HepG2 (cell line): Measurements from ENCODE around the gene NRG2.

ENCODE experiments used
- ASH2L ChIP-seq: fragments of 300-600, 200-600 bp; sonication (generic); IDR thresholded peaks from 2 replicates; pipeline ENCODE4 v1.7.0; 2017; ENCODE audit warnings: low read depth, mild to moderate bottlenecking, moderate library complexity, mixed read lengths, low read length; ENCODE audit not compliant: insufficient read length
- CENPT ChIP-seq: sonication (generic); formaldehyde crosslinking; IDR thresholded peaks from 2 replicates; pipeline ENCODE4 v1.8.0; 2022; ENCODE audit warnings: low read depth, mild to moderate bottlenecking, moderate library complexity, missing genetic modification reagents
- FOSL2 ChIP-seq: sonication (generic); formaldehyde crosslinking; IDR thresholded peaks from 2 replicates; pipeline ENCODE4 v1.4.0; 2020; ENCODE audit warnings: missing genetic modification reagents
- GABPA ChIP-seq, 2 experiments: IDR thresholded peaks; 2 replicates each; pipeline ENCODE4 v1.6.1; 2011 to 2016; ENCODE audit warnings: low read depth in 2 of 2, low read length in 1 of 2, missing biosample characterization in 1 of 2, missing genetic modification characterization in 1 of 2
- GZF1 ChIP-seq: sonication (generic); formaldehyde crosslinking; IDR thresholded peaks from 2 replicates; pipeline ENCODE4 v1.5.1; 2020; ENCODE audit warnings: mild to moderate bottlenecking, missing genetic modification reagents
- NBN ChIP-seq: fragments of 450-650 bp; conservative IDR thresholded peaks from 2 replicates; pipeline ENCODE4 v1.6.1; 2017
- NCOA1 ChIP-seq: sonication (generic); formaldehyde crosslinking; IDR thresholded peaks from 2 replicates; pipeline ENCODE4 v1.9.0; 2021; ENCODE audit warnings: missing genetic modification reagents
- POLR2A ChIP-seq, 2 experiments: IDR thresholded peaks; 2 replicates each; pipeline ENCODE4 v1.6.1; 2011; ENCODE audit warnings: low read depth in 2 of 2, low read length in 2 of 2, mild to moderate bottlenecking in 1 of 2, moderate library complexity in 1 of 2; ENCODE audit not compliant: insufficient read depth in 1 of 2
- REST ChIP-seq, 2 experiments: IDR thresholded peaks; 2 replicates each; pipeline ENCODE4 v1.6.1; 2011 to 2012; ENCODE audit warnings: low read length in 2 of 2, borderline replicate concordance in 1 of 2, low read depth in 1 of 2, mild to moderate bottlenecking in 1 of 2, moderate library complexity in 1 of 2
- TAF1 ChIP-seq: sonication (generic); formaldehyde crosslinking; IDR thresholded peaks from 2 replicates; pipeline ENCODE4 v1.4.0; 2020; ENCODE audit warnings: missing genetic modification reagents
- ZNF10 ChIP-seq: sonication (generic); formaldehyde crosslinking; IDR thresholded peaks from 2 replicates; pipeline ENCODE4 v1.4.0; 2020; ENCODE audit warnings: mild to moderate bottlenecking, low read depth, missing genetic modification reagents, borderline replicate concordance
- TF ChIP-seq, protein P1 (sequence below): sonication (generic); formaldehyde crosslinking; IDR thresholded peaks from 2 replicates; pipeline ENCODE4 v1.5.0; 2020; ENCODE audit warnings: mild to moderate bottlenecking, missing genetic modification reagents, moderate library complexity

GRCh38 chr5:139906661-139907060, 136.4 kb downstream of the NRG2 start:
- no peak for TF ChIP-seq ASH2L
- TF ChIP-seq REST (IDR thresholded peaks at IDR 0.05; ENCODE audit: borderline replicate concordance in 1 of 2, low read depth in 1 of 2, low read length in 2 of 2): no peak
- TF ChIP-seq FOSL2: no peak
- TF ChIP-seq POLR2A (IDR thresholded peaks at IDR 0.05; ENCODE audit: insufficient read depth in 1 of 2, low read depth in 2 of 2, low read length in 2 of 2): no peak
- TF ChIP-seq, protein P1, sequence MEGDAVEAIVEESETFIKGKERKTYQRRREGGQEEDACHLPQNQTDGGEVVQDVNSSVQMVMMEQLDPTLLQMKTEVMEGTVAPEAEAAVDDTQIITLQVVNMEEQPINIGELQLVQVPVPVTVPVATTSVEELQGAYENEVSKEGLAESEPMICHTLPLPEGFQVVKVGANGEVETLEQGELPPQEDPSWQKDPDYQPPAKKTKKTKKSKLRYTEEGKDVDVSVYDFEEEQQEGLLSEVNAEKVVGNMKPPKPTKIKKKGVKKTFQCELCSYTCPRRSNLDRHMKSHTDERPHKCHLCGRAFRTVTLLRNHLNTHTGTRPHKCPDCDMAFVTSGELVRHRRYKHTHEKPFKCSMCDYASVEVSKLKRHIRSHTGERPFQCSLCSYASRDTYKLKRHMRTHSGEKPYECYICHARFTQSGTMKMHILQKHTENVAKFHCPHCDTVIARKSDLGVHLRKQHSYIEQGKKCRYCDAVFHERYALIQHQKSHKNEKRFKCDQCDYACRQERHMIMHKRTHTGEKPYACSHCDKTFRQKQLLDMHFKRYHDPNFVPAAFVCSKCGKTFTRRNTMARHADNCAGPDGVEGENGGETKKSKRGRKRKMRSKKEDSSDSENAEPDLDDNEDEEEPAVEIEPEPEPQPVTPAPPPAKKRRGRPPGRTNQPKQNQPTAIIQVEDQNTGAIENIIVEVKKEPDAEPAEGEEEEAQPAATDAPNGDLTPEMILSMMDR (CRISPR knock-in tag): no peak
- no peak for TF ChIP-seq GABPA (IDR thresholded peaks at IDR 0.05; ENCODE audit: low read depth, low read length)
- no peak for TF ChIP-seq GABPA (CRISPR knock-in tag; IDR thresholded peaks at IDR 0.05; ENCODE audit: low read depth)
- no peak for TF ChIP-seq TAF1 (CRISPR knock-in tag)
- no peak for TF ChIP-seq CENPT
- TF ChIP-seq NBN: no peak
- no peak for TF ChIP-seq GZF1 (CRISPR knock-in tag)
- no peak for TF ChIP-seq ZNF10 (CRISPR knock-in tag)
- no peak for TF ChIP-seq NCOA1
